IPS-18c (cell line): ENCODE results near the gene ZNF619.

Experiments used
- H3K4me3 ChIP-seq: 2 replicates; pipeline ENCODE4 v1.7.0; 2013; ENCODE audit warnings: low read depth, mild to moderate bottlenecking, low read length, moderate library complexity; ENCODE audit not compliant: insufficient read depth
- H3K9me3 ChIP-seq: one replicate; pipeline ENCODE4 v1.6.1; 2013; ENCODE audit warnings: mild to moderate bottlenecking, low read length, moderate library complexity; ENCODE audit not compliant: control insufficient read depth, insufficient read depth

The ZNF619 gene

DNA sequence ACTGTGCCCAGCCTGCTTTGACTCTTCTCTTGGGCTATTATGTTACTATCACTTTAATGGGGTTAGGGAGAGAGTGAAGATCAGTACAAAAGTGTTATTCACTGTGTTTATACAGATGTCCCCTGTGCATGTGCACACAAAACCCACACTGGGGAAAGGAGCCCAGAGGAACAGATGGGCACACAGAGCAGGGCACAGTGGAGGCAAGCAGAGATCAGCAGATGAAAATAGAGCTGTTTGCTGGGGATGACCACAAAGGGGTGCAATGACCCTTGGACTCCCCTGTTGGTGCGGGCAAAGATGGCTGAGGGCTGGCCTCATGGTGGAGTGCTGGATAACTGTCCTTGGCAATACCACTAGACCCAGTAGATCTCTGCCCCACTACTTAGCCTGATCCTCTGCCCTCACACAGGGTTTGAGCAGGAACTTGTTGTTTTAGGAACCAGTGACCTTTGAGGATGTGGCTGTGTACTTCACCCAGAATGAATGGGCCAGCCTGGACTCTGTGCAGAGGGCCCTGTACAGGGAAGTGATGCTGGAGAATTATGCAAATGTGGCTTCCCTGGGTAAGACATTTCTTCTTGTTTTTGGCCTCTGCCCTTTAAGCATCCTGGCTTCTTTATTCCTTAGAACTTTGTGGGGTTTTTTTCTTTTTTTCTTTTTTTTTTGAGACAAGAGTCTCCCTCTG is 34.3 kb downstream of the ZNF619 start:
- Histone ChIP-seq H3K4me3 (no peak overlapping the region), H3K9me3 (no peaks in the 10 kb centered on the region)

DNA sequence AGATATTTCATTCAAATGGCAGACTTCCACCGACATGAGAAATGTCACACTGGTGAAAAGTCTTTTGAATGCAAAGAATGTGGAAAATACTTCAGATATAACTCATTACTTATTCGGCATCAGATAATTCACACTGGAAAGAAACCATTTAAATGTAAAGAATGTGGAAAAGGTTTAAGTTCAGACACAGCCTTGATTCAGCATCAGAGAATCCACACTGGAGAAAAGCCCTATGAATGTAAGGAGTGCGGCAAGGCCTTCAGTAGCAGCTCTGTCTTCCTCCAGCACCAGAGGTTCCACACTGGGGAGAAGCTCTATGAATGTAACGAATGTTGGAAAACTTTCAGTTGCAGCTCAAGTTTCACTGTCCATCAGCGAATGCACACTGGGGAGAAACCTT is 39.3 kb downstream of the ZNF619 start:
- Histone ChIP-seq H3K9me3 (no peaks in the 10 kb centered on the region), H3K4me3 (no peak overlapping the region)

DNA sequence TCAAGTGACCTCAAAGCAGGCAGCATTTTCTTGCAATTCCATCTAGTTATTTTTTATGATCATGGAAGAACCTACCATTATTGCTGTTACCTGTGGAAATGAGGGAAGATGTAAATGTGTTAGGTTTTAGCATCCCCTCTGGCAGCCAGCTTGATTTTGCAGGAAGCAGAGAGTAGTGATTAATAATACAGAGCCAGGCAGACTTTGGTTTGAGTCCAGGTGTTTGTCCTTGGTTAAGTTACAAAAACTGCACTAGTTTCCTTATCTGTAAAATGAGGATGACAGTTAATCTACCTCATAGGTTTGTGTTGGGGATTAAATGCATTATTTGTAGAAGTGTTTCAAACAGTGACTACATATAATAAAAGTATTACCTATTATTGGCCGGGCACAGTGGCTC is 41.1 kb downstream of the ZNF619 start:
- Histone ChIP-seq H3K9me3 (no peaks in the 10 kb centered on the region), H3K4me3 (no peak overlapping the region)

DNA sequence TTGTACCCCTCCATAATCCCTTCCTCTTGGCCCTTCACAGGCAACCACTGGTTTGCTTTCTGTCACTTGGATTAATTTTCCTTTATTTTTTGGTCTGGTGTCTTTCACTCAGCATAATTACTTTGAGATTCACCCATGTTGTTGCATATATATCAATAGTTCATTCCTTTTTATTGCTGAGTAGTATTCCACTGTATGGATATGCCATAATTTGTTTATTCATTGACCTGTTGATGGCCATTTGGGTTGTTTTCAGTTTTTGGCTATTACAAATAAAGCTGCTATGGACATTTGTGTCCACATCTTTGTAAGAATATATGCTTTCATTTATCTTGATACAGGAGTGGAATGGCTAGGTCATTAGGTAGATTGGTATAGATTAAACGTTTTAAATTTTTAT is 41.9 kb downstream of the ZNF619 start:
- Histone ChIP-seq H3K9me3 (no peaks in the 10 kb centered on the region), H3K4me3 (no peak overlapping the region)

DNA sequence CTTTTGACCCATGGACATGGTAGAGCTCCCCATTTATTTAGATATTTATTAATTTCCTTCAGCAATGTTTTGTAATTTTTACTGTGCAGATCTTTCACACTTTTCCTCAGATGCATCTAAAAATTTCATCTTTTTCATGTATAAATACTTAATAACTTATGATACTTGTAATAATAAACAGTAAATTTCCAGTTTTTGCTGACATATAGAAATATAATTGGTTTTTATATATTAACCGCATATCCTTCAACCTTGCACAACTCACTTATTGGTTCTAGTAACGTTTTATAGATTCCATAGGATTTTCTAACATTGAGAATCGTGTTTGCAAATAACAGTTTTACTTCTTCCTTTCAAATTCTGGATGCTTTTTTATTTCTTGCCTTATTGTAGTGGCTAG is 44.3 kb downstream of the ZNF619 start:
- Histone ChIP-seq H3K9me3 (no peaks in the 10 kb centered on the region), H3K4me3 (no peak overlapping the region)

DNA sequence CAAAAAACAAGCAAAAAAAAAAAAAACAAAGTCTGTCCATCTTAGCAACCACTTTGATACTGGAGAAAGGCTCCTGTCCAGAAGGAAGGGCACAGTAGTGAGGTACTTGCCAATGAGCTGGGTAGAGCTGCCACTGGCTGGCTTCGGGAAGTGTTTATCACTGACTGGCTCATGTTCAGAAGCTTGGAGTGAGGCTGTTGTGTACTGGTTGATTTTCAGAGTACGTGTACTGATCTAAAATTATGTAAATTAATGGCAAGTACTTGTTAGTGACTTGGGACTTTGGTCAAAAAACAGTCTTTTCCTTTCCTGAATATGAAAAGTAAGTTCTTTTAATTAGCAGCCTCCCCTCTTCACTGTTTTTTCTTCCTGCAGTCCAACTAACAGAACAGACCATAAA is 46.9 kb downstream of the ZNF619 start:
- Histone ChIP-seq H3K4me3 (no peak overlapping the region), H3K9me3 (no peaks in the 10 kb centered on the region)

DNA sequence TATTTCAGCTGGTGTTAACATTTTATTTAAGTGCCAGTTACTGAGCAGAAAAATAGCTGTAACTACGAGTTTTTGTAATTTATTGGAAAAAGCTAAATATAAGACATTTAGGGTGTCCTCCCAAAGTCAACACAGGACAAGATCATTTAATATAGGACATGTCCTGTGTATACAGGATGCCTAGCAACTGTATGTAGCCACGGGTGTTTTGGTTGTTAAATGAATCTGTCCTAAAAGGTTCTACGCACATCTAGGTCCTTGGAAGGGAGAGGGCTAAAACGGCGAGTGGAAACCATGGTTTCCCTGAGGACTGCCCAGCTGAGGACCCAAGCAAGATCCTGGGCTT is 47.3 kb downstream of the ZNF619 start:
- H3K4me3 ChIP-seq = peak overlapping the region; percentile 98
- H3K9me3 ChIP-seq = no peaks in the 10 kb centered on the region

DNA sequence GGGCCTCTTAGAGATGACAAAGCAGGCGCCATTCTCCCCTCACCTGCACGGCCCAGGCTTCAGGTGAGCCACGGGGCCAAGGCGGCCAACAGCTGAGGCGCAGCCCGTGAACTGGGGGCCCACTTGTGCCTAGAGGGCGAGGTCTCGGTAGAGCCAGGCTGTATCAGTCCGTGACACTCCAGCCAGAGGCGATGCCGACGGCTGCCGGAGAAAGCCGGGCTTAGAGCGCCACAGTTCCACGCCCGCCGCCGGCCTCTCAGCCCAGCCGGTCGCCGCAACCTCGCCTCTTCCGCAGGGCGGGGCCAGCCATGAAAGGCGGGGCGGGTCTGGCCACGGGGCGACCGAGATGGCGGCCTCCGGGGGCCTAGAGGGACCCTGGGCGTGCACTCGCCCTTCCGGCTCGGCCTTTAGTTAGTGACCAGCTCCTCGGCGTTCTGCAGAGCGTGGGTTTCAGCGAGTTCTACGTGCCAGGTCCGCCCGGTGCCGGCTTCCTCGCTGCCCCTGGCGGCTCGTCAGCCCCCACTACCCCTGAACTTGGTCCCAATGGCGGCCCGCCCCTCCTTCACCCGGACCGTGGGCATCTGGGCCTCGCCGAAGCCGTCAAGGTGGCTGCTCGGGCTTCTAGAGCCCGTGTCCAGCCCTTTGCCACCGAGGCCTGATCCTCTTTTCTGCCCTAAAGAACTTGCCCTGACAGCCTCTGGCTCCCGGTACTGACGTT is 47.8 kb downstream of the ZNF619 start, which contains the start of gene ZNF621:
TSS of gene ZNF621 (plus strand) at position 393 of the 718 bp plus-strand sequence. CDS start 881 bp downstream, outside the sequence.
- no peaks in the 10 kb centered on the region for H3K9me3 ChIP-seq
- H3K4me3 ChIP-seq = peak within 1 kb of the TSS; percentile 98

DNA sequence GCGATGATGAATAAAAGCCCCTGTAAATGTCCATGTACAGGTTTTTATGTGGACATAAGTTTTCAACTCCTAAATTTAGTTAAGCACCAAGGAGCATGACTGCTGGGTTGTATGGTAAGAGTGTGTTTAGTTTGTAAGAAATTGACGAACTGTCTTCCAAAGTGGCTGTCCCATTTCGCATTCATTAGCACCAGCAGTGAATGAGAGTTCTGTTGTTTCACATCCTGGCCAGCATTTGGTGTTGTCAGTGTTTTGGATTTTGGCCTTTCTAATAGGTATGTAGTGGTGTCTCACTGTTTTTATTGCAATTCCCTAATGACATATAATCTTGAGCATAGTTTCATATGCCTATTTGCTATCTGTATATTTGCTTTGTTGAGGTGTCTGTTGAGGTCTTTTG is 51.5 kb downstream of the ZNF619 start:
- Histone ChIP-seq H3K4me3 (no peak overlapping the region), H3K9me3 (no peaks in the 10 kb centered on the region)

DNA sequence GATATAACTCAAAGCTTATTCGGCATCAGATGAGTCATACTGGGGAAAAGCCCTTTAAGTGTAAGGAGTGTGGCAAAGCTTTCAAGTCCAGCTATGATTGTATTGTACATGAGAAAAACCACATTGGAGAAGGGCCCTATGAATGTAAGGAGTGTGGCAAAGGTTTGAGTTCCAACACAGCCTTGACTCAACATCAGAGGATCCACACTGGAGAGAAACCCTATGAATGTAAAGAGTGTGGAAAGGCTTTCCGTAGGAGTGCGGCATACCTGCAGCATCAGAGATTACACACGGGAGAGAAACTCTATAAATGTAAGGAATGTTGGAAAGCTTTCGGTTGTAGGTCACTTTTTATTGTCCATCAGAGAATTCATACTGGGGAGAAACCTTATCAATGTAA is 55.3 kb downstream of the ZNF619 start:
- Histone ChIP-seq H3K9me3 (no peaks in the 10 kb centered on the region), H3K4me3 (no peak overlapping the region)

DNA sequence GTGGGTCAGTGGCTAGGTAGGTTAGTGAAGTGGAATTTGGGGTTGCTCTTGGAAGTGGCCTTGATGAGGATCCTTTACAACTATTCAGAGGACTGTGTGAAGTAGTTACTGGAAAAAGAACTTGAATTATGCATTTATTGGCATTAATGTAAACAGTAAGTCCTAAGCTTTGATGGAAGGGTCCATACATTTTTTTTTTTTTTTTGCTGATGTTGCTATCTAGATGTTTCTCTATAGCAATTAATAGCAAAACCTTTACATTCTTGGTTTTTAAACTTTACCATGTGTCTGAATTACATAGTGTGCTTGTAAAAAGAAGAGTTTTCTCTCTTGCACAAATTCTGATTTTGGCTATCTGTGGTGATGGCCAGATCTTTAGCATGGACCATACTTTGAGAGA is 57.4 kb downstream of the ZNF619 start:
- Histone ChIP-seq H3K4me3 (no peak overlapping the region), H3K9me3 (no peaks in the 10 kb centered on the region)
